ENCODE data around the gene SIRT2.

Gene SIRT2

GRCh38 chr19:38919837-38920601, 20.6 kb upstream of the SIRT2 start:
- no peak for DNase-seq

GRCh38 chr19:38918526-38918925, 19.1 kb upstream of the SIRT2 start:
- DNase-seq, result no peak

DNA sequence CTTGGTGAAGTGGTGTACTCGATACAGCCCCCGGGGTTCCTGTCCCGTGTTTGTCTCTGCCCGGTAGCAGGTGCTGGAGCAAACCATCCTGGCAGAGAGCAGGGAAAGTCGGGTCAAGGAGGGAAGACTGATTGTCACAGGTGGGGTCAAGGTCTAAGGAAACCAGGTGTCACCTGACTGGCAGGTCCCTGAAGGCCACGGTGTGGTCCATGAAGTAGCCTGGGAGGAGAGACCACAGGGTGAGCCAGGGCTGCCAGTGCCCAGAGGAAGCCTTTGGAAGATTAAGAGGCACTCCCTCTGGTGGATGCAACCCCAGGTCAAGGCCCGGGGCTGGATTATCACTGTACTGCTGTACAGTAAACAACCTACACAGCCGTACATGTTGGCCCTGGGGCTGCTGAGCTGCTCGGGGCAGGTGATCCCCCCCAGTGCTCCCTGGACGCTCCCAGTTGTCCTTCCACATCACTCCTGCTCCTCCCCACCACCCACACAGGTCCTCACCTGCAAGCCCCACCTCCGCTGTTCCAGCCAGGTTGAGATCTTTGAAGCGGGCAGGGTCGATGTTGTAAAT, 18.6 kb upstream of the SIRT2 start:
- no peak for DNase-seq

DNA sequence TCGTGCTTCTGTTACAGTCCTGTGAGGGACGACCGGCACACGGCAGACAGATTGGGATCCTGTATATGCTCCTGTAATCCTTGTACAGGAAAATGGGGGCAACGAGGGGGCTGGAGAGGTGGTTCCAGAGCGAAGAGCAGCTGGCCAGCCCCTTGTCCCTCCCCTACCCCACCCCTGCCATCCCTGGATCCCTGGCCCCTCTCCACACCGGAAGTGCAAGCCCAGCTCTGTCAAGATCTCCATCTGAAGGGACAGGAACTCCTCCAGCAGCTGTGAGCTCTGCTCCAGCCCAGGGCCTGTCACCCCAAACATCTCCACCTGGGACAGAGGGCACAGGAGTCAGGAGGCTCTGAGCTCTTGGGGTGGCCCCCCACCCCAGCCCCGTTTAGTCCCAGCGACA, 18.1 kb upstream of the SIRT2 start:
- DNase-seq, result no peak

DNA sequence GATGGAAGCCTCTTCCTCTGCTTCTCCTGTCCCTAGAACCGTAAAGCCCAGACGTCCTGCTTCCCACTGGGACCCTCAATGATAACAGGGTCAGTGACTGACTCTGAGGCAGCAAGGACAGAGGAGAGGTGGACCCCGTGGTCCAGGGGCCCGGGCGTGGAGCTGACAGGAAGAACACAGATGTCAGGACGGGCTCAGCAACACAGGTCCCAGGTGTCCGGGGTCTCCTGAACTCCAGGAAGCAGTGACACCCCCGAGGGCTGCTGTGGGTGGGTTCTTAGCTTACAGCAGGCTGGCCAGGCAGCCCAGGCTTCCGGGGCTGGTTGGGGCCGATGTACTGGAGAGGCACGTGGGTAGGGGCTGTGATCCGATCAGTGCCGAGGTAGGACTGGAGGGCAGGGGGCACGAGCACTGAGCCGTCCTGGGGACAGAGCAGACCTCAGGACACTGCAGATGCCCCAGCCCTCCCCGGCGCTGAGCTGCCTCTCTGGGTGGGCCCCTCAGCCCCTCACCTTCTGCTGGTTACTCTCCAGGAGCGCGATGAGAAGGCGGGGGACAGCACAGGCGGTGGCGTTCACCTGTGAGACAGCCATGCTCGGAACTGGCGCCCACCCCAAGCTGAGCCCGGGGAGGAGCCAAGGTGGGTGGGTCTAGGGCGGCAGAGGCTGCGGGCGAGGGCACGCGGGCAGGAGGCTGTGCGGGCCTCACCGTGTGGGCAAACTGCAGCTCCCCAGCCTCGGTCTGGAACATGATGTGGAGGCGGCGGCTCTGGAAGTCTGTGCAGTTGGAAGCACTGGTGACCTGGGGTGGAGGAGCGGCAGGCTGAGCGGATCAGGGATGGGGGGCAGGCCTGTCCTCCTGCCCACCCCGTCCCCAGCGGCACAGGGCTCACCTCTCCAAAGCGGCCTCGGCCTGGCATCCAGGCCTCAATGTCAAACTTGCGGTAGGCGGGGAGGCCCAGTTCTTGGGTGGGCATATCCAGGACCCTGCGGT, 16.2 kb upstream of the SIRT2 start:
- no peak for DNase-seq

- no peak for DNase-seq
Measured at GRCh38 chr19:38913958-38914357, 14.5 kb upstream of the SIRT2 start.

DNA sequence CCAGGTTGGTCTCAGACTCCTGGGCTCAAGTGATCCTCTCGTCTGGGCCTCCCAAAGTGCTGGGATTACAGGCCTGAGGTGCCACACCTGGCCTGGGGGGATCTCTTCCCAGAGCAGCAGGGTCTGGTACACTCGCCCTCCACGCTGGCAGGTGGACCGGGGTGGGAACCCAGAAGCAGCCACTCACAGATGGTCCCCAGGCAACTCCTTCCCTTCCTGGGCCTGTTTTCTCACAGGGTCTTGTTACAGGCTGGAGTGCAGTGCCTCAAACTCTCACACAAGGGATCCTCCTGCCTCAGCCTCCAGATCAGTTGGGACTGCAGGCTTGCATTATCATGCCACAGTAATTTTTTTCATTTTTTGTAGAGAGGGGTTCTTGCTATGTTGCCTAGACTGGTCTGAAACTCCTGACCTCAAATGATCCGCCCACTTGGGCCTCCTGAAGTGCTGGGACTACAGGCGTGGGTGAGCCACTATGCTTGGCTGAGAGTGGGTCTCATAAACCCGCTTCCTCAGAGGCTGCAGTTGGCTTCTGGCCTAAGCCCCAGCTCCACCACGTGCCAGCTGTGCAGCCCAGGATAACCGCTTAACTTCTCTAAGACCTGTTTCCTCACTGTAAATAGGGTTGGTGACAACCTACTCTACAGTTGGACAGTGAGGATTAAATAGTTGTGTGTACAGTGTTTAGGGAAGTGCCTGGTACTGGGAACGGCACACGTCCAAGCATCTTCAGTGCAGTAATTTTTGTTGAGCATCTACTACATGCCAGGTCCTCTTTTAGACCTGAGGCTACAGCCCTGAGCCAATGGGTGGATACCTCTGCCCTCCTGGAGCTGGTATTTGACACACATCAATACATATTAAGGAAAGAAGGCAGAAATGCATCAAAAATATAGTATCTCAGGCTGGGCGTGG, 13.4 kb upstream of the SIRT2 start:
- DNase-seq, result no peak

- no peak for DNase-seq
Measured at GRCh38 chr19:38911388-38912001, 12.1 kb upstream of the SIRT2 start.

DNA sequence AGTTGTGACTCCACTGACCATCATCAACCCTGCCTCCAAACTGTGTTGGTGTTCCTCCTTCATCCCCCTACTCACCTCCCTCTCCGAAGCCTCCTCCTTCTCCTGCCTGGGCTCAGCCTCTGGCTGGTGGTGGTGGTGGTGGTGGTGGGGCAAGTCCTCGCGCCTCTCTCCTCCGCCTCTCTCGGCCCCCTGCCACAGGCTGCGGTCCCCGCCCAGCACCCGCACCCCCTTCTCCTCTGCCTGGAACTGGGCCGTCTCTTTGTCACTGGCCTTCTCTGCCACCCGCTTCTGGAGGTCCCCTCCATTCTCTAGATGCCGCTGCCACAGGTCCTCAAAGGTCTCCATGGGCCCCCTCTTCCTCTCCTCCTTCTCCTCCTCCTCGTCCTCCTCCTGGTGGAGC, 11.1 kb upstream of the SIRT2 start:
- DNase-seq, result no peak

DNA sequence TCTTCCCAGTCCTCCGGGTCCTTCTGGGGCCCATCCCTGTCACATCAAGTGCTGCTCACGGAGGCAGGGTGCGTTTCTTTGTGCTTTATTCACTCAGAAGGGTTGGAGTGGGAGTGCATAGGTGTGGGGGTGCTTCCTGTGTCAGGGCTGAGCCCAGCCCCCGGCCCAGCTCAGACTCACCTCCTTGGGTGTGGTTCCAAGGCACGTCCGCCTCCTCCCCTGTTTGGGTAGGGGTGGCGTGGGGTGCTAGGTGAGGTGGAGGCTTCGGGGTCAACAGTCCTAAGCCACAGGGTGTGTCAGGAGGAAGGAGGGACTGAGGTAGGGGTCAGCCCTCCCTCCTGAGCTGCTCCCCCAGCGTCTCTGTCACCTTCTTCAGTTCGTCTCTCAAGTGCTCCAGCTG, 9.5 kb upstream of the SIRT2 start:
- DNase-seq, result no peak

- DNase-seq, result no peak
Measured at GRCh38 chr19:38907670-38908069, 8.3 kb upstream of the SIRT2 start.

DNA sequence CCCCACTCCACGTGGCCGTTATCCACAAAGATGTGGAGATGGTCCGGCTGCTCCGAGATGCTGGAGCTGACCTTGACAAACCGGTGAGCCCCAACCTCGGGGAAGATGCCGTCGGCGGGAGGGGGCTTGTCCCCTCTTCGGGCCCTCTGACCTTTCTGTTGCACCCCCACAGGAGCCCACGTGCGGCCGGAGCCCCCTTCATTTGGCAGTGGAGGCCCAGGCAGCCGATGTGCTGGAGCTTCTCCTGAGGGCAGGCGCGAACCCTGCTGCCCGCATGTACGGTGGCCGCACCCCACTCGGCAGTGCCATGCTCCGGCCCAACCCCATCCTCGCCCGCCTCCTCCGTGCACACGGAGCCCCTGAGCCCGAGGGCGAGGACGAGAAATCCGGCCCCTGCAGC, 7.8 kb upstream of the SIRT2 start:
- DNase-seq, result no peak

DNA sequence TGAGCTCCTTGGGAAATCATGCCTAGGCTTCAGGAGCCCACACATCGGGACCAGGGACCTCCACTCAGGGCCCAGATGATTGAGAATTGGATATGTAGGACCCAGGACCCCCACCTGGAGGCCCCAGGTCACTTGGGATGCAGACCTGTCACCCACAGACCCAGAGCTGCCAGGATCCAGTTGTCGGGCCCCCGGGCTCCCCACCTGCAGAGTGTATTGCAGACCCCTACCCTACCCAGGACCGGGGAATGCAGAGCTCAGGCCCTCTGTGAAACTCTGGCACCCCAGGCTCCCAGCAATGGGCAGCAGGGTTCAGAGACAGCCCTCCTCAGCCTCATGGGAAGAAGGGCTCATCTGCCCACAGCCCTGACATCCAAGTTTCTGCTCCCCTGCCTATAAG, 6.2 kb upstream of the SIRT2 start:
- DNase-seq, result no peak

DNA sequence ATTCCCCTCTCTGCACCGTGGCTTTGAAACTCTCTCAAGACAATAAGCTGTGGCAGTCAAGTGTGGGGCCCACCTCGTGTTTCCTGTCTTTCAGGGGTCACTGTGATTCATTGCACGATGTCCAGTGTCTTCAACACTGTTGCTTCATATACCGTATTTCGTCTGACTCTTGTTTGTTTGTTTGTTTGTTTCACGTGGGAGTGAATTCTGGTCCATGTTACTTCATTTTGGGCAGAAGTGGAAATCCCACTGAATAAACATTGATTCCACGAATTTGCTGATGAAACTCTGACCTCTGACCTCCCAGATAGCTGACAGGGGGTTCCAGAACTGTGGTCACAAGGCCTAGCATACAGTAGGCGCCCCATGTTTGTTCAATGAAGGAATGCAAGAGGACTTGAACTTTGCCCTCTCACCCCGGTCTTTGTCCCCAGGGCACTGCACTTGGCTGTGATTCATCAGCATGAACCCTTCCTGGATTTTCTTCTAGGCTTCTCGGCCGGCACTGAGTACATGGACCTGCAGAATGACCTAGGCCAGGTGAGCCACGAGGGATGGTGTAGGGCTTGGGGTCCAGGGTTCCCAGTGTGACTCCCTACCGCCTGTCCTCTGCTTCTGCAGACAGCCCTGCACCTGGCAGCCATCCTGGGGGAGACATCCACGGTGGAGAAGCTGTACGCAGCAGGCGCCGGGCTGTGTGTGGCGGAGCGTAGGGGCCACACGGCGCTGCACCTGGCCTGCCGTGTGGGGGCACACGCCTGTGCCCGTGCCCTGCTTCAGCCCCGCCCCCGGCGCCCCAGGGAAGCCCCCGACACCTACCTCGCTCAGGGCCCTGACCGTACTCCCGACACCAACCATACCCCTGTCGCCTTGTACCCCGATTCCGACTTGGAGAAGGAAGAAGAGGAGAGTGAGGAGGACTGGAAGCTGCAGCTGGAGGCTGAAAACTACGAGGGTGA, 5.4 kb upstream of the SIRT2 start:
- no peak for DNase-seq

DNA sequence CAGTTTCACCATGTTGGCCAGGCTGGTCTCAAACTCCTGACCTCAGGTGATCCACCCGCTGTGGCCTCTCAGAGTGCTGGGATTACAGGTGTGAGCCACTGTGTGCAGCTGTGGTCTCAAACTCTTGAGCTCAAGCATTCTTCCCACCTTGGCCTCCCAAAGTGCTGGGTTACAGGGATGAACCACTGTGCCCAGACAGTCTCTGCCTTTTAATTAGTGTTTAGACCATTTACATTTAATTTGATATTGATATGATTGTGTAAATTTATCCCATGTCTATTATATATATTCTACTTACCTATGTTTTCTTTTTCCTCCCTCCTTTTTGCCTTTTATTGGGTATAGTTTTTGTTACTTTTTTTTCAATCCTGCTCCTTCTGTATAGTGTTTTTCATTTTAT, 2.3 kb upstream of the SIRT2 start:
- DNase-seq, result no peak

DNA sequence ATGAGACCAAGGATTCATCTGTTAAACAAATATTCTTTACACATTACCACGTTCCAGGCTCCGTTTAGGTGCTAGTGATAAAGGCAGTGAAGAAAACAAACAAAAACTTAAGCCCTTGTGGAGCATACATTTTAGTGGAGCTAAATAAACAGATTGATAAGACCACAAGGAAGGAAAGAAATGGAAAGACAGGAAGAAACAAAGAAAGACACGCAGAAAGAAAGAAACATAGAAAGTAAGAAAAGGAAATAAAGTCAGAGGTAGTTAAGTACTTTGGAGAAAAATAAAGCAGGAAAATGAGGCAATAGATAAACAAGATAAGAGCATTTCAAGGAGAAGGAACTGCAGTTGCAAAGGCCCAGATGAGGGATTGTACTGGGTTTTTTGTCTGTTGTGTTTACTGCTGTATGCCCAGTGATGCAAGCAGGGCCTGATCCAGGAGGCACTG, 1.3 kb upstream of the SIRT2 start:
- DNase-seq, result no peak

DNA sequence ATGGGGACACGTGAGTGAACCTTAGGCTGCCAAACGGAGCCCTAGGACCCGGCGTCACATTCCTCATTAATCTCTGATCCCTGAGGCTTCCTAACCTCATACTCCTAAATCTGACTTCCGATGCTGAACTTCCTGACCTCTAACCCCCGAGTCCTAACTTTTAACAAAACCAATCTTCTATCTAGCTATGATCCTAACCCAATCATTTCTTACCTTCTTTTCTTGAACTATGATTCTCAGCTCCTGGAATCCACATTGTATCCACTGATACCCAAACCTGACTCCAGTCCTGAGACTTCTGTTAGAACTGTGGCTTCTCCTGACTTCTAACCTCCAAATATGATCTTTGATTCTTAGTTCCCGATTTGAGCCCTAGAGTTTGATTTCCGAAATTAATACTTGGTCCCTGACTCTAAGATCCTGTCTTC, 798 bp upstream of the SIRT2 start:
- DNase-seq, result peak; percentile 38

DNA sequence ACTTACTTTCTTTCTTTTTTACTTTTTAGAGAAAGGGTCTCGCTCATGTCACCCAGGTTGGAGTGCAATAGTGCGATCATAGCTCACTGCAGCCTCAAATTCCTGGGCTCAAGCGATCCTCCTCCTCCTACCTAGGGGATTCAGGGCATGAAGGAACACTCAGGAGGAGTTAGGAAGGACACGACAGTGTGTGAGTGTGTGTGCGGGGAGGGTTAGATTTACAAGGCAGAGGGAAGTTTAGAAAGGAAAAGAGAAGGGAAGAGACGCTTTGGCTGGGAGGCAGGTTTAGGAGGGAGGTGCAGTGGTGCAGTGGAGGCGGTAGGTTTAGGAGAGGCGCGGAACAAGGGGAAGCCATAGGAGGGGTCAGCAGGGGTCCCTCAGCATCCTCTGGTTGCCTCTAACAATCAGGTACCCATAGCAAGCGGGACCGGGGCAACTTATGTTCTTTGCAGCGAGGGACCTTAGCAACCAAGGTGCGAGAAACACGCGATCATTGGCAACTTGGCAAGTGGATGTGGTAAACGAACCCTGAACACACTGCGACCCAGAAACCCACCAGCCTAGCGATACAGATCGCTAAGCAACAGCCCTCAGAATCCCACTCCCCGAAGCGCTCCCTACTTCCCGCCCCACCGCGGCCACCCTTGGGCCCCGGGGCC, 501 bp downstream of the SIRT2 start:
- no peak for DNase-seq

DNA sequence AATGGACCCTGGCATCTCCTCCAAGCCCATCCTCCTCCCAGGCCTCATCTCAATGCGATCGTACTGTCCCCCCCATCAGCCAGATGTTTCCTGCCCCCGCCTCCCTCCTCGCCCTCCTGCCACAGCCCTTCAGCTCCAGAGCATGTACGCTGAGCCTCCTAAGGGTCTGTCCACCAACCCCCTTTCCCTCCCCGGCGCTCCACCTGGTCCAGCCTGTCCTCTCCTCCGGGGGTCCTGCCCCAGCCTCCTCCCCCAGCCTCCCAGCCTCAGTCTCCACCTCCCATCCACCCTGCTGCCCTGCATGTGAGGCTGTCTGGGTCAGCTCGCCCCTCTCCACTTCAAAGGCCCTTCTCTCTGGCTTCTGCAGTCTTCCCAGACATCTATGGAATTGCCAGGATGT, 4.5 kb downstream of the SIRT2 start:
- no peak for DNase-seq

DNA sequence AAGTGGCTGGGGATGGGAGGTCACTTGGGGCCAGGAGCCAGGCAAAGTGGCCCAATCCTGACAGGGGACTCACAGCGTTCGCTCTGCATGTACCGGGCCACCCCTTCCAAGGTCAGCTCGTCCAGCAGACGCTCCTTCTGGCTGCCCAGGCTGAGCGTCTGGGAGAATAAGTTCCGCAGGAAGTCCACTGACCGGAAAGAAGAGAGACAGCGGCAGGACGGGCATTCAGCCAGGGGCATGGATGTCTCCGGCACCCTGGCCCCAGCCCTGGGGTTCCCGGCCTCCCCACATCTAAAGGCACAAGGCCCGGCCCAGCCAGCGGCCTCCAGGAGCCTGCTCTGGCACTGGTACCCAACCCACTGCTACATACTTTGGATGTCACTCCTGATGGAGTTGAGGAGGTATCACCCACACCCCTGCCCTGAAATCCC, 6.1 kb downstream of the SIRT2 start:
- no peak for DNase-seq
